Uterus (tissue), 2 donors: ENCODE results near the gene GOLGA5.

Source experiments
- POLR2A ChIP-seq, 2 donors: fragments of 450-650 bp; IDR thresholded peaks; one replicate each; pipeline ENCODE4 v1.6.1; 2016; ENCODE audit warnings: antibody characterized with exemption in 2 of 2, mild to moderate bottlenecking in 1 of 2, moderate library complexity in 1 of 2
- TF ChIP-seq, protein P1 (sequence below), 4 experiments: fragments of 200-600 bp in 2 of 4; fragments of 450-650 bp in 2 of 4; sonication (generic) in 2 of 4; IDR thresholded peaks; one replicate each; pipeline ENCODE4 v1.5.1; 2016 to 2019; ENCODE audit warnings: antibody characterized with exemption in 4 of 4, mild to moderate bottlenecking in 2 of 4, moderate library complexity in 1 of 4

DNA sequence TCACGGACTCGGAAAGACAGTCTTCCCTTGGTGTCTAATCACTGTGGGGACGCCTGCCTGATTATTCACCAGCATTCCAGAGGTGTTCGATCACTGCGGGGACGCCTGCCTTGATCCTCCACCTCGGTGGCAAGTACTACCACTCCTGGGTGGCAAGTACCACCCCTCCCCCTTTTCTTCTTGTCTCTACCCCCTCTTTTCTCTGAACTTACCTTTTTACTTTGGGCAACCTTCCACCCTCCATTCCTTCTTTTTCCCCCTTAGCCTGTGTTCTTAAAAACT lies 33.6 kb upstream of the GOLGA5 start:
- TF ChIP-seq, protein P1, sequence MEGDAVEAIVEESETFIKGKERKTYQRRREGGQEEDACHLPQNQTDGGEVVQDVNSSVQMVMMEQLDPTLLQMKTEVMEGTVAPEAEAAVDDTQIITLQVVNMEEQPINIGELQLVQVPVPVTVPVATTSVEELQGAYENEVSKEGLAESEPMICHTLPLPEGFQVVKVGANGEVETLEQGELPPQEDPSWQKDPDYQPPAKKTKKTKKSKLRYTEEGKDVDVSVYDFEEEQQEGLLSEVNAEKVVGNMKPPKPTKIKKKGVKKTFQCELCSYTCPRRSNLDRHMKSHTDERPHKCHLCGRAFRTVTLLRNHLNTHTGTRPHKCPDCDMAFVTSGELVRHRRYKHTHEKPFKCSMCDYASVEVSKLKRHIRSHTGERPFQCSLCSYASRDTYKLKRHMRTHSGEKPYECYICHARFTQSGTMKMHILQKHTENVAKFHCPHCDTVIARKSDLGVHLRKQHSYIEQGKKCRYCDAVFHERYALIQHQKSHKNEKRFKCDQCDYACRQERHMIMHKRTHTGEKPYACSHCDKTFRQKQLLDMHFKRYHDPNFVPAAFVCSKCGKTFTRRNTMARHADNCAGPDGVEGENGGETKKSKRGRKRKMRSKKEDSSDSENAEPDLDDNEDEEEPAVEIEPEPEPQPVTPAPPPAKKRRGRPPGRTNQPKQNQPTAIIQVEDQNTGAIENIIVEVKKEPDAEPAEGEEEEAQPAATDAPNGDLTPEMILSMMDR (IDR thresholded peaks at IDR 0.05): no peak
- TF ChIP-seq POLR2A (IDR thresholded peaks at IDR 0.05): no peak
